ENCODE data around the gene DNASE1L1. TPM values are rescaled to one million over a fixed set of nuclear protein-coding genes. Genes with fewer than 3 reads are reported as not detected.

DNASE1L1 gene
- total RNA-seq, 3 donors from 2014 or later: 18.1 to 30.8 (median 25.6) TPM

- Histone ChIP-seq H3K9me3 (no peaks in the 10 kb centered on the region), H3K4me3 (no peak overlapping the region), H3K4me1 (ENCODE audit: low read depth) (no peaks in the 10 kb centered on the region), H3K36me3 (ENCODE audit: low read depth) (no peaks in the 10 kb centered on the region)
- intact Hi-C loops (cut with DNase I, micrococcal nuclease): no loop called here
- DNase-seq (no peak), ATAC-seq (no peak)
- TF ChIP-seq CTCF (IDR thresholded peaks at IDR 0.05): no peak
These were observed 28.9 kb downstream of the DNASE1L1 start for GRCh38 chrX:154380153-154380552.

DNA sequence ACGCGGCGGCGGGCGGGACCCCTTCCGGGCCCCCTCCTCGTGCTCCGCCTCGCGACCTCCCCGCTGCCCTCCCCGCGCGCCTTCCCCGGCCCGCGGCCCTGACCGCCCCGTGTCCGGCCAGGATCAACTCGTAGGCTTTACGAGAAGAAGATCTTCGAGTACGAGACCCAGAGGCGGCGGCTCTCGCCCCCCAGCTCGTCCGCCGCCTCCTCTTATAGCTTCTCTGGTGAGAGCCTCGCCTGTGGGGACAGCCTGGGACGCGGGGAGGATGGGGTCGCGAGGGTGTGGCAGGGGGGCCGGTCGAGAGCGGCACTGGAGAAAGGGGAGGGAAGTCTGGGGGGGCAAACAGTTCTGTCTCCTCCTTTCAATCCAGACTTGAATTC, 29.5 kb downstream of the DNASE1L1 start:
- ATAC-seq (no peak), DNase-seq (no peak)
- intact Hi-C loops (cut with DNase I, micrococcal nuclease): no loop called here

DNA sequence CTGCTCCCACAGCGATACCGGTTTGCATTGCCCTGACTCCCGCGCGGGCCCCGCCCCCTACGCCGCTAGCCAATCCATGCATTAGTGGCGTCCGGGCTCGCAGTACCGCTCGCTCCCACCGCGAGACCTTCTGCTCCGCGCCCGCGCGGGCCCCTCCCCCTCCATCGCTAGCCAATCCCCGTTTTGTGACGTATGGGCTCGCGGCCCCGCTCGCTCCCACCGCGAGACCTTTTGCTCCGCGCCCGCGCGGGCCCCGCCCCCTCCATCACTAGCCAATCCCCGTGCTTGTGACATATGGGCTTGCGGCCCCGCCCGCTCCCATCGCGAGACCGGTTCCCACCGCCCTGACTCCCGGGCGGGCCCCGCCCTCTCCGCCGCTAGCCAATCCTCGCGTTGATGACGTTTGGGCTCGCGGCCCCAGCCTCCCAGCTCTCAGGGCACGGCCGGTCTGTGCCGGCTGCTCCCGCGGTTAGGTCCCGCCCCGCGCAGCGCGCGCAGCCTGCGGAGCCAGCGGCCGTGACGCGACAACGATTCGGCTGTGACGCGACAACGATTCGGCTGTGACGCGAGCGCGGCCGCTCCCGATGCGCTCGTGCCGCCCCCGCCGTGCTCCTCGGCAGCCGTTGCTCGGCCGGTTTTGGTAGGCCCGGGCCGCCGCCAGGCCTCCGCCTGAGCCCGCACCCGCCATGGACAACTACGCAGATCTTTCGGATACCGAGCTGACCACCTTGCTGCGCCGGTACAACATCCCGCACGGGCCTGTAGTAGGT, 30.1 kb downstream of the DNASE1L1 start, which contains the start of gene EMD:
Gene EMD (plus strand): TSS at position 497 of the 770 bp plus-strand sequence. CDS start 190 bp downstream, at position 687.
- no peak for TF ChIP-seq CTCF (IDR thresholded peaks at IDR 0.05)
- ATAC-seq: peak; percentile 88
- intact Hi-C loops (cut with DNase I, micrococcal nuclease): no loop called here
- DNase-seq: peak; percentile 96 to 99 (median 96)
- H3K4me1 ChIP-seq (ENCODE audit: low read depth): no peaks in the 10 kb centered on the region
- H3K9me3 ChIP-seq: no peaks in the 10 kb centered on the region
- no peaks in the 10 kb centered on the region for H3K36me3 ChIP-seq (ENCODE audit: low read depth)
- peak within 1 kb of the TSS; percentile 56 for H3K4me3 ChIP-seq

More for the DNA sequence above, 29.5 kb downstream of the DNASE1L1 start:
- TF ChIP-seq CTCF (IDR thresholded peaks at IDR 0.05): no peak
- Histone ChIP-seq H3K4me3 (peak overlapping the region; percentile 56), H3K4me1 (ENCODE audit: low read depth) (no peaks in the 10 kb centered on the region), H3K36me3 (ENCODE audit: low read depth) (no peaks in the 10 kb centered on the region), H3K9me3 (no peaks in the 10 kb centered on the region)

- peak; percentile 54 to 80 (median 72) for DNase-seq
- TF ChIP-seq CTCF (IDR thresholded peaks at IDR 0.05): no peak
- Histone ChIP-seq H3K4me1 (ENCODE audit: low read depth) (no peaks in the 10 kb centered on the region), H3K36me3 (ENCODE audit: low read depth) (no peaks in the 10 kb centered on the region), H3K4me3 (no peak overlapping the region), H3K9me3 (no peaks in the 10 kb centered on the region)
- ATAC-seq: peak; percentile 2
- intact Hi-C loops (cut with DNase I, micrococcal nuclease): no loop called here
These were observed 30.8 kb downstream of the DNASE1L1 start for GRCh38 chrX:154378059-154378798.

DNA sequence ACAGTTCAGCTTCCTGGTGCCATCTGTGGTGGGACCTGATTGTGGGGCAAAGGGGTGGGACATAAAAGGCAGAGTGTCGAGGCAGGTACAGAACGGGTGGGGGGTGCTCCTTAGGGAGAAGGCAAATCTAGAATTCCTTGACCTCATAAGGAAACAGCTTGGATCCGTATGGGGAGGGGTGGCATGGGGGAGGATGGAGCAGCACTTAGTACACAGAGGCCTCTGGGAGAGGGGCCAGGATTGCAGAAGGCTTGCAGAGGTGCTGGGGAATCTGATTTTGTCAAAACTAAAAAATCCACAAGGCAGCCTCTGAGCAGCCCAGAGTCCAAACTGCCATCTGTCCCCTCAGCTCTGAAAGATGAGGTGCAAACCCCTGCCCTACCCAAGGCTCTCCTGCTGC, 32.3 kb downstream of the DNASE1L1 start:
- H3K9me3 ChIP-seq: no peaks in the 10 kb centered on the region
- no peak overlapping the region for H3K4me3 ChIP-seq
- DNase-seq: no peak
- ATAC-seq: no peak
- H3K4me1 ChIP-seq (ENCODE audit: low read depth): no peaks in the 10 kb centered on the region
- no peaks in the 10 kb centered on the region for H3K36me3 ChIP-seq (ENCODE audit: low read depth)
- intact Hi-C loops (cut with DNase I, micrococcal nuclease): no loop called here
- TF ChIP-seq CTCF (IDR thresholded peaks at IDR 0.05): no peak
